Neural progenitor cell (in vitro differentiated cells): ENCODE measurements around the gene FBXO39. TPM values are rescaled to one million over a fixed set of nuclear protein-coding genes. Genes with fewer than 3 reads are reported as not detected.

Experiments
- DNase-seq: peaks from one replicate; pipeline ENCODE4 v3.0.0-alpha.2; 2016; ENCODE audit warnings: low spot score
- H2AFZ ChIP-seq: fragments of 200-600 bp; sonication (generic); replicated peaks from 2 replicates; pipeline ENCODE4 v1.6.1; 2016; ENCODE audit warnings: antibody characterized with exemption
- H3F3A ChIP-seq: fragments of 200-600 bp; sonication (generic); 2 replicates; pipeline ENCODE4 v1.6.1; 2016; ENCODE audit warnings: antibody characterized with exemption, low read depth
- H3K27ac ChIP-seq: fragments of 200-600 bp; sonication (generic); 2 replicates; pipeline ENCODE4 v1.5.1; 2016; ENCODE audit warnings: mild to moderate bottlenecking
- H3K27me3 ChIP-seq: fragments of 200-600 bp; sonication (generic); 2 replicates; pipeline ENCODE4 v1.6.1; 2016; ENCODE audit warnings: mild to moderate bottlenecking, moderate library complexity
- H3K36me3 ChIP-seq: fragments of 200-600 bp; sonication (generic); 2 replicates; pipeline ENCODE4 v1.5.1; 2016
- H3K4me1 ChIP-seq: fragments of 200-600 bp; sonication (generic); 2 replicates; pipeline ENCODE4 v1.6.1; 2016; ENCODE audit warnings: mixed run types
- H3K4me2 ChIP-seq: fragments of 200-600 bp; sonication (generic); 2 replicates; pipeline ENCODE4 v1.6.1; 2016
- H3K4me3 ChIP-seq: fragments of 200-600 bp; sonication (generic); 2 replicates; pipeline ENCODE4 v1.5.1; 2016
- H3K79me2 ChIP-seq: fragments of 200-600 bp; sonication (generic); 2 replicates; pipeline ENCODE4 v1.6.1; 2016; ENCODE audit warnings: low read depth
- H3K9ac ChIP-seq: fragments of 200-600 bp; sonication (generic); 2 replicates; pipeline ENCODE4 v1.6.1; 2016
- H3K9me3 ChIP-seq: fragments of 200-600 bp; sonication (generic); 2 replicates; pipeline ENCODE4 v1.5.1; 2016; ENCODE audit warnings: low read depth
- H4K20me1 ChIP-seq: fragments of 200-600 bp; sonication (generic); 2 replicates; pipeline ENCODE4 v1.6.1; 2016; ENCODE audit warnings: low read depth
- H3K27ac Mint-ChIP-seq: 3 replicates; pipeline ENCODE4 v1.8.0; 2021; ENCODE audit warnings: mixed read lengths
- H3K27me3 Mint-ChIP-seq: 2 replicates; pipeline ENCODE4 v1.8.0; 2022; ENCODE audit warnings: low read depth, mild to moderate bottlenecking, inconsistent platforms, moderate library complexity, mixed read lengths; ENCODE audit not compliant: insufficient read depth
- H3K36me3 Mint-ChIP-seq: 3 replicates; pipeline ENCODE4 v1.8.0; 2021; ENCODE audit warnings: mixed read lengths
- H3K4me1 Mint-ChIP-seq: 3 replicates; pipeline ENCODE4 v1.8.0; 2021; ENCODE audit warnings: mixed read lengths
- H3K4me3 Mint-ChIP-seq: 3 replicates; pipeline ENCODE4 v1.8.0; 2021; ENCODE audit warnings: mild to moderate bottlenecking, moderate library complexity, mixed read lengths
- H3K9me3 Mint-ChIP-seq: 3 replicates; pipeline ENCODE4 v1.8.0; 2020; ENCODE audit warnings: mixed read lengths
- CTCF ChIP-seq: fragments of 200-600 bp; sonication (generic); IDR thresholded peaks from 2 replicates; pipeline ENCODE4 v1.5.1; 2017; ENCODE audit warnings: antibody characterized with exemption, mild to moderate bottlenecking
- EZH2 ChIP-seq: fragments of 200-600 bp; sonication (generic); IDR thresholded peaks from 2 replicates; pipeline ENCODE4 v1.6.1; 2017; ENCODE audit warnings: antibody characterized with exemption, mild to moderate bottlenecking, moderate library complexity
- EZH2phosphoT487 ChIP-seq: fragments of 200-600 bp; sonication (generic); IDR thresholded peaks from 2 replicates; pipeline ENCODE4 v1.6.1; 2017; ENCODE audit warnings: antibody characterized with exemption
- total RNA-seq: library from RNA; depleted of rRNA; stranded (reverse); fragments of >200 nt; gene quantifications from 2 replicates; pipeline ENCODE4 v1.2.3, GENCODE V29; 2015; ENCODE audit warnings: low replicate concordance

FBXO39 gene
- total RNA-seq, 1 donor from 2014 or later: not detected

- Histone ChIP-seq H3K79me2 (no peaks in the 10 kb centered on the region), H4K20me1 (no peaks in the 10 kb centered on the region), H3K27me3 (peaks cover 79% of the 10 kb centered on the region), H2AFZ (no peak overlapping the region), H3K27ac (no peak overlapping the region), H3K4me1 (no peaks in the 10 kb centered on the region), H3F3A (no peaks in the 10 kb centered on the region), H3K4me2 (no peak overlapping the region), H3K4me3 (no peak overlapping the region), H3K9ac (no peak overlapping the region), H3K9me3 (no peaks in the 10 kb centered on the region), H3K36me3 (no peaks in the 10 kb centered on the region)
- no peaks in the 10 kb centered on the region for H3K4me1 Mint-ChIP-seq
- no peak overlapping the region for H3K4me3 Mint-ChIP-seq
- peaks cover 6% of the 10 kb centered on the region for H3K9me3 Mint-ChIP-seq
- no peaks in the 10 kb centered on the region for H3K27me3 Mint-ChIP-seq
- no peaks in the 10 kb centered on the region for H3K36me3 Mint-ChIP-seq
- TF ChIP-seq CTCF (no peak), EZH2phosphoT487 (no peak), EZH2 (no peak)
- DNase-seq: no peak
- no peak overlapping the region for H3K27ac Mint-ChIP-seq
Measured at GRCh38 chr17:6786618-6787017, 10.6 kb downstream of the FBXO39 start.

GRCh38 chr17:6787081-6787693 lies 11.2 kb downstream of the FBXO39 start:
- H3F3A ChIP-seq: no peaks in the 10 kb centered on the region
- no peaks in the 10 kb centered on the region for H3K4me1 ChIP-seq
- no peaks in the 10 kb centered on the region for H3K9me3 ChIP-seq
- no peaks in the 10 kb centered on the region for H3K79me2 ChIP-seq
- Mint-ChIP-seq H3K27ac (no peak overlapping the region), H3K36me3 (no peaks in the 10 kb centered on the region), H3K27me3 (no peaks in the 10 kb centered on the region), H3K4me3 (no peak overlapping the region), H3K4me1 (no peaks in the 10 kb centered on the region), H3K9me3 (peaks cover 6% of the 10 kb centered on the region)
- H4K20me1 ChIP-seq: no peaks in the 10 kb centered on the region
- H3K36me3 ChIP-seq: no peaks in the 10 kb centered on the region
- TF ChIP-seq EZH2phosphoT487: no peak
- TF ChIP-seq CTCF: no peak
- TF ChIP-seq EZH2: no peak
- H3K27ac ChIP-seq: no peak overlapping the region
- peaks cover 76% of the 10 kb centered on the region for H3K27me3 ChIP-seq
- H3K4me3 ChIP-seq: no peak overlapping the region
- no peak overlapping the region for H2AFZ ChIP-seq
- no peak overlapping the region for H3K9ac ChIP-seq
- no peak overlapping the region for H3K4me2 ChIP-seq
- no peak for DNase-seq

GRCh38 chr17:6789146-6789545 lies 13.1 kb downstream of the FBXO39 start:
- Mint-ChIP-seq H3K27ac (no peak overlapping the region), H3K27me3 (peaks cover 2% of the 10 kb centered on the region), H3K36me3 (no peaks in the 10 kb centered on the region), H3K9me3 (peaks cover 6% of the 10 kb centered on the region), H3K4me3 (no peak overlapping the region), H3K4me1 (no peaks in the 10 kb centered on the region)
- TF ChIP-seq EZH2phosphoT487 (no peak), EZH2 (no peak), CTCF (no peak)
- Histone ChIP-seq H3K27ac (no peak overlapping the region), H3K27me3 (peaks cover 62% of the 10 kb centered on the region), H3K4me1 (no peaks in the 10 kb centered on the region), H2AFZ (no peak overlapping the region), H3K4me2 (no peak overlapping the region), H3K9ac (no peak overlapping the region), H3K4me3 (no peak overlapping the region), H3F3A (no peaks in the 10 kb centered on the region), H3K79me2 (no peaks in the 10 kb centered on the region), H4K20me1 (no peaks in the 10 kb centered on the region), H3K36me3 (no peaks in the 10 kb centered on the region), H3K9me3 (no peaks in the 10 kb centered on the region)
- no peak for DNase-seq
